H1 (cell line): ENCODE measurements around the gene OSGEP. TPM values are rescaled to one million over a fixed set of nuclear protein-coding genes. Genes with fewer than 3 reads are reported as not detected.

Experiments
- CTCF ChIA-PET: fragments of 300-600 bp; sonication (Branson Sonifier 250); formaldehyde crosslinking; loops from one replicate; lab custom pipeline; 2021; ENCODE audit not compliant: partially characterized antibody; lab: Charles Lee
- POLR2A ChIA-PET: fragments of 300-600 bp; sonication (Branson Sonifier 250); formaldehyde crosslinking; loops from one replicate; lab custom pipeline; 2021; ENCODE audit warnings: inconsistent platforms; ENCODE audit not compliant: partially characterized antibody; lab: Charles Lee
- DNase-seq, 2 experiments: peaks; one replicate each; pipeline versions ENCODE4 v3.0.0 to v3.0.0-alpha.2; 2010 to 2022; ENCODE audit warnings: low spot score in 2 of 2, low read depth in 1 of 2, mixed read lengths in 1 of 2
- FAIRE-seq: peaks from 2 replicates; lab custom pipeline; 2011; peaks lifted over from hg19 to GRCh38; lab: Jason Lieb, UNC
- H2AFZ ChIP-seq: 2 replicates; pipeline ENCODE4 v1.8.1; 2012; ENCODE audit warnings: low read length, inconsistent platforms
- H2AK5ac ChIP-seq: 2 replicates; pipeline ENCODE4 v1.6.1; 2013; ENCODE audit warnings: low read depth, low read length
- H2BK120ac ChIP-seq: replicated peaks from 2 replicates; pipeline ENCODE3; 2013; ENCODE audit warnings: low read depth, low read length, inconsistent platforms
- H2BK12ac ChIP-seq: 2 replicates; pipeline ENCODE4 v1.6.1; 2013; ENCODE audit warnings: low read depth, low read length
- H2BK15ac ChIP-seq: 2 replicates; pipeline ENCODE4 v1.6.1; 2013; ENCODE audit warnings: low read length
- H2BK20ac ChIP-seq: 2 replicates; pipeline ENCODE4 v1.6.1; 2013; ENCODE audit warnings: low read length
- H2BK5ac ChIP-seq: 2 replicates; pipeline ENCODE4 v1.6.1; 2013; ENCODE audit warnings: low read depth, low read length
- H3K14ac ChIP-seq: 2 replicates; pipeline ENCODE4 v1.6.1; 2013; ENCODE audit warnings: inconsistent platforms; ENCODE audit not compliant: insufficient read length
- H3K18ac ChIP-seq: 2 replicates; pipeline ENCODE4 v1.6.1; 2013; ENCODE audit warnings: low read length; ENCODE audit errors: extremely low read depth
- H3K23ac ChIP-seq: 2 replicates; pipeline ENCODE4 v1.6.1; 2013; ENCODE audit warnings: inconsistent platforms; ENCODE audit not compliant: insufficient read length
- H3K23me2 ChIP-seq: 2 replicates; pipeline ENCODE4 v1.6.1; 2013; ENCODE audit warnings: low read depth, low read length
- H3K27ac ChIP-seq: 2 replicates; pipeline ENCODE4 v1.6.1; 2011; ENCODE audit warnings: low read depth, low read length, inconsistent platforms
- H3K27me3 ChIP-seq, 4 experiments: replicated peaks in 1 of 4; 1 replicate in 1 of 4; 2 replicates in 3 of 4; pipeline versions ENCODE4 v1.6.1 to v1.8.1; 2011 to 2013; ENCODE audit warnings: low read length in 3 of 4, mild to moderate bottlenecking in 3 of 4, inconsistent platforms in 2 of 4, mixed read lengths in 2 of 4, moderate library complexity in 1 of 4; ENCODE audit not compliant: control insufficient read depth in 3 of 4, insufficient read depth in 3 of 4; ENCODE audit errors: extremely low read depth in 1 of 4
- H3K36me3 ChIP-seq, 4 experiments: 2 replicates each; pipeline versions ENCODE4 v1.6.1 to v1.8.1; 2011 to 2013; ENCODE audit warnings: mild to moderate bottlenecking in 4 of 4, low read length in 3 of 4, moderate library complexity in 2 of 4, control low read depth in 1 of 4, inconsistent platforms in 1 of 4; ENCODE audit not compliant: insufficient read depth in 4 of 4, control insufficient read depth in 2 of 4
- H3K4ac ChIP-seq: replicated peaks from 2 replicates; pipeline ENCODE3; 2013; ENCODE audit warnings: low read length, low read depth, mixed read lengths, inconsistent platforms; ENCODE audit not compliant: insufficient read length
- H3K4me1 ChIP-seq, 4 experiments: replicated peaks in 1 of 4; 1 replicate in 1 of 4; 2 replicates in 3 of 4; pipeline versions ENCODE4 v1.6.1 to v1.8.1; 2011 to 2013; ENCODE audit warnings: low read length in 3 of 4, inconsistent platforms in 2 of 4, mixed read lengths in 1 of 4; ENCODE audit not compliant: insufficient read depth in 4 of 4, control insufficient read depth in 3 of 4
- H3K4me2 ChIP-seq, 2 experiments: 2 replicates each; pipeline versions ENCODE4 v1.6.1 to v1.8.1; 2011 to 2013; ENCODE audit warnings: low read depth in 2 of 2, low read length in 2 of 2, control low read depth in 1 of 2, inconsistent platforms in 1 of 2, mild to moderate bottlenecking in 1 of 2; ENCODE audit not compliant: insufficient read depth in 1 of 2
- H3K4me3 ChIP-seq, 4 experiments: fragments of 200-600, 300-600 bp in 1 of 4; sonication (generic), shearing (Covaris generic), sonication (Bioruptor Twin) in 1 of 4; 2 replicates each; pipeline versions ENCODE4 v1.5.1 to v1.8.1; 2011 to 2016; ENCODE audit warnings: low read length in 4 of 4, low read depth in 3 of 4, control low read depth in 2 of 4, inconsistent platforms in 2 of 4, mild to moderate bottlenecking in 2 of 4, mixed read lengths in 1 of 4, moderate library complexity in 1 of 4; ENCODE audit not compliant: insufficient read depth in 2 of 4; ENCODE audit errors: extremely low read depth in 1 of 4
- H3K56ac ChIP-seq: replicated peaks from 2 replicates; pipeline ENCODE3; 2013; ENCODE audit warnings: low read depth, mild to moderate bottlenecking, mixed read lengths, low read length, inconsistent platforms; ENCODE audit not compliant: insufficient read length
- H3K79me1 ChIP-seq: 2 replicates; pipeline ENCODE4 v1.6.1; 2013; ENCODE audit warnings: low read depth, low read length, control low read depth
- H3K79me2 ChIP-seq, 2 experiments: 2 replicates each; pipeline versions ENCODE4 v1.6.1 to v1.8.1; 2012 to 2013; ENCODE audit warnings: low read length in 2 of 2, mild to moderate bottlenecking in 2 of 2, inconsistent platforms in 1 of 2; ENCODE audit not compliant: insufficient read depth in 2 of 2, control insufficient read depth in 1 of 2
- H3K9ac ChIP-seq, 4 experiments: replicated peaks in 1 of 4; 1 replicate in 1 of 4; 2 replicates in 3 of 4; pipeline versions ENCODE4 v1.6.1 to v1.8.1; 2011 to 2013; ENCODE audit warnings: low read depth in 3 of 4, low read length in 3 of 4, control low read depth in 2 of 4, mild to moderate bottlenecking in 2 of 4, moderate library complexity in 2 of 4, inconsistent platforms in 1 of 4; ENCODE audit errors: extremely low read depth in 1 of 4
- H3K9me3 ChIP-seq, 2 experiments: 2 replicates each; pipeline versions ENCODE4 v1.6.1 to v1.8.1; 2012 to 2013; ENCODE audit warnings: mild to moderate bottlenecking in 2 of 2, moderate library complexity in 2 of 2, control low read depth in 1 of 2, inconsistent platforms in 1 of 2, low read depth in 1 of 2, low read length in 1 of 2, mixed read lengths in 1 of 2; ENCODE audit not compliant: insufficient read depth in 2 of 2
- H4K20me1 ChIP-seq, 2 experiments: replicated peaks in 1 of 2; 2 replicates each; pipeline versions ENCODE3 to v1.8.1; 2011 to 2013; ENCODE audit warnings: inconsistent platforms in 2 of 2, low read length in 2 of 2, mild to moderate bottlenecking in 1 of 2; ENCODE audit not compliant: insufficient read depth in 2 of 2, control insufficient read depth in 1 of 2
- H4K5ac ChIP-seq: 2 replicates; pipeline ENCODE4 v1.6.1; 2013; ENCODE audit warnings: low read length, low read depth, mixed read lengths, inconsistent platforms; ENCODE audit not compliant: insufficient read length
- H4K8ac ChIP-seq: 2 replicates; pipeline ENCODE4 v1.8.0; 2013; ENCODE audit warnings: mild to moderate bottlenecking, moderate library complexity, low read length, inconsistent platforms; ENCODE audit not compliant: insufficient read depth; ENCODE audit errors: extremely low read depth
- H4K91ac ChIP-seq: replicated peaks from 2 replicates; pipeline ENCODE3; 2013; ENCODE audit warnings: low read length, mixed read lengths, inconsistent platforms; ENCODE audit not compliant: insufficient read length
- CBX8 ChIP-seq: fragments of 300-800, 300-1000 bp; sonication (generic); IDR thresholded peaks from 2 replicates; pipeline ENCODE4 v1.7.1; 2016; ENCODE audit warnings: low read depth, low read length, borderline replicate concordance
- CHD1 ChIP-seq: IDR thresholded peaks from 2 replicates; pipeline ENCODE4 v1.6.1; 2012; ENCODE audit warnings: low read depth, low read length, improper control_type of control experiment
- EP300 ChIP-seq, 2 experiments: IDR thresholded peaks; 1 replicate in 1 of 2; 2 replicates in 1 of 2; pipeline ENCODE4 v1.6.1; 2011 to 2012; ENCODE audit warnings: low read depth in 2 of 2, low read length in 2 of 2, mild to moderate bottlenecking in 2 of 2, borderline replicate concordance in 1 of 2, inconsistent platforms in 1 of 2, moderate library complexity in 1 of 2
- GABPA ChIP-seq: IDR thresholded peaks from 2 replicates; pipeline ENCODE4 v1.6.1; 2011; ENCODE audit warnings: mild to moderate bottlenecking, low read length, moderate library complexity, borderline replicate concordance; ENCODE audit not compliant: insufficient read depth
- GTF2F1 ChIP-seq: IDR thresholded peaks from 2 replicates; pipeline ENCODE4 v1.6.1; 2012; ENCODE audit warnings: low read depth, low read length, improper control_type of control experiment, borderline replicate concordance
- JUN ChIP-seq: IDR thresholded peaks from 2 replicates; pipeline ENCODE4 v1.6.1; 2011; ENCODE audit warnings: low read depth, mild to moderate bottlenecking, improper control_type of control experiment, low read length
- JUND ChIP-seq: IDR thresholded peaks from 2 replicates; pipeline ENCODE4 v1.6.1; 2011; ENCODE audit warnings: mild to moderate bottlenecking, improper control_type of control experiment, low read length
- KDM5A ChIP-seq: fragments of 200-600 bp; IDR thresholded peaks from 2 replicates; pipeline ENCODE4 v1.7.1; 2012; ENCODE audit warnings: mild to moderate bottlenecking, low read length, inconsistent platforms, mixed read lengths
- RNF2 ChIP-seq: fragments of 200-900, 300-1000 bp; sonication (generic); IDR thresholded peaks from 2 replicates; pipeline ENCODE4 v1.7.1; 2016; ENCODE audit warnings: borderline replicate concordance, low read depth, mild to moderate bottlenecking, antibody characterized with exemption, low read length; ENCODE audit not compliant: poor library complexity, severe bottlenecking; ENCODE audit errors: missing control alignments
- SAP30 ChIP-seq: fragments of 300-600 bp; sonication (generic); IDR thresholded peaks from 2 replicates; pipeline ENCODE4 v1.7.1; 2012; ENCODE audit warnings: low read length, moderate library complexity, mild to moderate bottlenecking, inconsistent platforms; ENCODE audit not compliant: insufficient read depth, insufficient replicate concordance
- SUZ12 ChIP-seq: fragments of 200-600 bp; sonication (generic); IDR thresholded peaks from 2 replicates; pipeline ENCODE4 v1.6.1; 2012; ENCODE audit warnings: mild to moderate bottlenecking, inconsistent platforms, low read length, moderate library complexity, mixed read lengths
- ZNF274 ChIP-seq: IDR thresholded peaks from 2 replicates; pipeline ENCODE4 v1.7.0; 2012; ENCODE audit warnings: low read length, borderline replicate concordance; ENCODE audit errors: extremely low read depth
- WGBS, 2 experiments: shearing (Covaris generic) in 1 of 2; methylation state at CpG; one replicate each; pipeline versions ENCODE4 v1.1.6 to v1.1.7; 2013 to 2015; ENCODE audit warnings: low lambda C conversion rate in 2 of 2, mixed read lengths in 2 of 2, inconsistent platforms in 1 of 2, low coverage in 1 of 2, missing lambda C conversion rate in 1 of 2; ENCODE audit not compliant: insufficient replicate concordance in 2 of 2, insufficient coverage in 1 of 2, insufficient read length in 1 of 2; ENCODE audit errors: extremely low coverage in 1 of 2, missing lambda C conversion rate in 1 of 2; 5-methylcytosine and 5-hydroxymethylcytosine counted together
- polyA plus RNA-seq, 7 experiments: library from polyadenylated mRNA; depleted of rRNA in 3 of 7; stranded (reverse) in 5 of 7; unstranded in 2 of 7; fragments of >200 nt in 5 of 7; fragments of 200-250 nt in 2 of 7; gene quantifications; 1 replicate in 5 of 7; 2 replicates in 1 of 7; 4 replicates in 1 of 7; pipeline versions ENCODE4 v1.2.1 to v1.2.3, GENCODE V29; 2011 to 2013; ENCODE audit warnings: missing spikeins in 2 of 7, mixed read lengths in 2 of 7
- total RNA-seq: library from RNA; stranded (reverse); fragmentation: NEBNext Ultra II Directional; extraction: Animal tissue kit (Norgen Biotek cat#: 25700); gene quantifications from 2 replicates; pipeline ENCODE4 v1.2.1, GENCODE V29; 2021
- TF ChIP-seq, protein P1 (sequence below): IDR thresholded peaks from 2 replicates; pipeline ENCODE4 v1.6.1; 2011; ENCODE audit warnings: low read depth, mild to moderate bottlenecking, low read length; ENCODE audit not compliant: insufficient read depth

The OSGEP gene
- total and polyA plus RNA-seq, 2 of the 8 experiments (the other 6 are each of a cell fraction or from before 2014, with no cell fraction given), result 34.4 to 78.6 TPM

DNA sequence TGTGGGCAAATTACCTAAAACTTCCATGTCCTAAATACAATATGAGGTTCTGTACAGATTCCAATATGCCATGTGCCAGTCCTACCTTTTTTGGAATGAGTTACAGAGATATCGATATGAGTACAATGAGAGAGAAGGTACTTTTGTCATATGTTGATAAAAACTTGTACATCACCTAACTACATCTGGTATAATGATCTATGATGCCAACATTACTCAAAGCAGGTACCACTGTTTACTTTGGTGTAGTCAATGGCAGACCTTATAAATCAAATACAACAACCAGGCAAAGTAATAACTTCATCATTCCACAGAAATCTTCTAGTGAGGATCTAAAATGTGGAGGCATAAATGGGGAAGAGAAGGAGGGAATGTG, 54.0 kb downstream of the OSGEP start:
- Histone ChIP-seq H3K23me2 (no peaks in the 10 kb centered on the region), H3K4me1 (no peaks in the 10 kb centered on the region), H3K9ac (no peak overlapping the region), H2BK12ac (no peak overlapping the region), H4K20me1 (no peaks in the 10 kb centered on the region), H2AK5ac (no peak overlapping the region), H3K4me3 (no peak overlapping the region), H2BK5ac (no peak overlapping the region), H3K27me3 (no peaks in the 10 kb centered on the region), H3K27ac (no peak overlapping the region), H4K91ac (no peak overlapping the region), H2AFZ (no peak overlapping the region), H3K9me3 (no peaks in the 10 kb centered on the region), H3K56ac (no peak overlapping the region), H4K5ac (no peak overlapping the region), H2BK15ac (no peak overlapping the region), H3K79me1 (no peaks in the 10 kb centered on the region; the same call in 1 of the 2 replicates), H3K23ac (no peak overlapping the region), H3K18ac (no peak overlapping the region), H2BK120ac (no peak overlapping the region), H4K8ac (no peak overlapping the region), H3K36me3 (peaks cover 0 to 5% (median 1%) of the 10 kb centered on the region in 4 experiments; a peak in 3 of 8 replicates), H3K4ac (no peak overlapping the region), H3K14ac (no peak overlapping the region), H3K79me2 (no peaks in the 10 kb centered on the region), H2BK20ac (no peak overlapping the region), H3K4me2 (no peak overlapping the region)
- DNase-seq (no peak), FAIRE-seq (no peak)
- CTCF ChIA-PET, result interaction anchor here (1.3 to 2.3 kb wide), 3 partner anchors 13 to 206 kb away, joined by 3 to 5 read pairs (median 4); no protein-coding TSS in a partner anchor
- POLR2A ChIA-PET, result interaction anchor here (4.7 kb wide), 1 partner anchor 12 kb away, joined by 16 read pairs; the partner anchor contains the start of gene TEP1
- 96% methylated on average over 1 of the region's 1 CpG; no CpG with 5 or more reads in 1 of the 2 experiments for WGBS, 2 experiments
- TF ChIP-seq JUN (no peak), SAP30 (no peak), JUND (no peak), CHD1 (no peak), EP300 (IDR thresholded peaks at IDR 0.05; ENCODE audit: borderline replicate concordance in 1 of 2, low read depth in 2 of 2, low read length in 2 of 2) (no peak), ZNF274 (no peak), RNF2 (no peak), CBX8 (no peak), GABPA (no peak), GTF2F1 (no peak), SUZ12 (no peak), KDM5A (no peak)
- TF ChIP-seq, protein P1, sequence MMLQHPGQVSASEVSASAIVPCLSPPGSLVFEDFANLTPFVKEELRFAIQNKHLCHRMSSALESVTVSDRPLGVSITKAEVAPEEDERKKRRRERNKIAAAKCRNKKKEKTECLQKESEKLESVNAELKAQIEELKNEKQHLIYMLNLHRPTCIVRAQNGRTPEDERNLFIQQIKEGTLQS, result no peak
